ENCODE results near the gene AUNIP.
A peak's percentile ranks its signal among the peaks of the same experiment; 100 is the strongest.

Gene AUNIP

DNA sequence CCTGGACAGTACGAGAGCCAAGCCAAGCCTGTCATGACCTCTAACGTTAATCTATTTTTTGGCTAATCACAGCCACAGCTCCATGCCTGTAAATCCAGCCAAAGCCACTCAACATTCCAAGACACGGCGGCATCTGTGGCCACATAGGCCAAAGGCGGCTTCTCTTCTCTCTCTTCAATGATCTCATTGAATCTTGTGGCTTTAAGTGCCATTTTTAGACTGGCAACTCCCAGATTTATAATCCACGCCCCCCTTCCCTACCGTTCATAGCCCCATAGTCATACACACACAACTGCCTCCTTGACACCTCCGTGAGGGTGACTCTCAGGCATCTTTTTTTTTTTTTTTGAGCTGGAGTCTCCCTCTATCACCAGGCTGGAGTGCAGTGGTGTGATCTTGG lies 64.9 kb downstream of the AUNIP start:
- peak; percentile 68 for DNase-seq (ENCODE audit: low read depth)

- DNase-seq (ENCODE audit: low read depth), result peak; percentile 18
These were observed 65.6 kb downstream of the AUNIP start for GRCh38 chr1:25793585-25794170.

GRCh38 chr1:25792115-25792514 lies 67.1 kb downstream of the AUNIP start:
- DNase-seq (ENCODE audit: low read depth), result no peak

GRCh38 chr1:25790472-25790871 lies 68.8 kb downstream of the AUNIP start:
- no peak for DNase-seq (ENCODE audit: low read depth)

- no peak for DNase-seq (ENCODE audit: low read depth)
These were observed 71.5 kb downstream of the AUNIP start for GRCh38 chr1:25787760-25788166.

- peak; percentile 75 for DNase-seq (ENCODE audit: low read depth)
These were observed 72.1 kb downstream of the AUNIP start for GRCh38 chr1:25786887-25787759.

GRCh38 chr1:25785333-25786067 lies 73.8 kb downstream of the AUNIP start:
- no peak for DNase-seq (ENCODE audit: low read depth)

- peak; percentile 89 for DNase-seq (ENCODE audit: low read depth)
These were observed 74.6 kb downstream of the AUNIP start for GRCh38 chr1:25784575-25785051.

Measured in EH (cell line).